Left renal pelvis (tissue), 4 donors: ENCODE data around the gene DHX34. TPM values are rescaled to one million over a fixed set of nuclear protein-coding genes. Genes with fewer than 3 reads are reported as not detected.
"Not testable (repeated sequence)": the region's sequence is repeated elsewhere in the genome, so short reads cannot be mapped to it uniquely, and the experiment has no call there.

Experiments
- DNase-seq, 4 donors: peaks; one replicate each; pipeline ENCODE4 v3.0.0-alpha.2; 2013; ENCODE audit warnings: low read depth in 4 of 4, low spot score in 3 of 4
- polyA plus RNA-seq, 4 donors: library from polyadenylated mRNA; unstranded; fragments of 120-200 nt; gene quantifications; one replicate each; pipeline ENCODE4 v1.2.1, GENCODE V29; 2013; ENCODE audit not compliant: insufficient read length in 4 of 4

Gene DHX34
- polyA plus RNA-seq, 4 donors, result 9.8 to 19.8 (median 11.4) TPM

DNA sequence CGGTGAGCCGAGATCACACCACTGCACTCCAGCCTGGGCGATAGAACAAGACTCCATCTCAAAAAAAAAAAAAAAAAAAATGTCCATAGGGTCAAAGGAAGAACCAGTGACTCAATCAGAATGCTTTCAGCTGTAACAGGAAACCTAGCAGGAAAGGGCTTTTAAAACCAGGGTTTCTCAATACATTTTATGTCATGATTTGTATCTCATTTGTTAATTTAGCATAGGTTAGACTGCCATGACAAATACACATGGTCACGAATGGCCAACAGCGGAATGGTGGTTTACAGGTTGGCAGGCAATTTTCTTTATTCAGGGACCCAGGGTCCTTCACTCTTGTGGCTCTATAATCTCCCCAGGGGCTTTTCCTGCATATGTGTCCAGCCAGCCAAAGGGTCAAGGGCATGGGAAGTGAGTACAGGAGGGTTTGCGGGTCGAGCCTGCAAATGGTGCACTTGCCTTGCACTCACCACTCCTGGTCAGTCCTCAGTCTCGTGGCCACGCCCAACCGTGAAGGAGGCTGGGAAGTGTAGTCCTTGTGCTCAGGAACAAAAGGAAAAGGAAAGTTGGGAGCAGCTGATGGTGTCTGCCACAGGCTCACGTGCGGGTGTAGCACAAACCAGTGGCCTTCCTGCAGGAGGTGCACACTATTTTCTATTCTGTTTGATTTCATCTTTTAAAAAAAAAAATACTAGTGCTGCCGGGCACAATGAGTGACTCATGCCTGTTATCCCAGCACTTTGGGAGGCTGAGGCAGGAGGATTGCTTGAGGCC lies 14.8 kb downstream of the DHX34 start:
- DNase-seq, result no peak

DNA sequence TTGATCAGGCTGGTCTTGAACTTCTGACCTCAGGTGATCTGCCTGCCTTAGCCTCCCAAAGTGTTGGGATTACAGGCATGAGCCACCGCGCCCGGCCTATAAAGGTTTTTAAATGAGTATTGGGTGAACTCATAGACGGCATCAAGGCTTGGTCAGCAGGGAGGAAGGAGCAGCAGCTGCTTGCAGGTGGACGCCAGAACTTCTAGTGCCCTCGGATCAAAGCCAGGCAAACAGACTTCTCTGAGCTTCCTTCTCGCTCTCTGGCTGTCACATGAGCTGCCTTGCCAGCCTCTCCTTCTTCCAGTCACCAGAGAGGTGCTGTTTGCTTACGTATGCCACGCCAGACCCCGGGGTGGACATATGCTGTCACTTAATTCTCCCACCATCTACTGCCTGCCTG lies 16.3 kb downstream of the DHX34 start:
- DNase-seq, result not testable (repeated sequence)

DNA sequence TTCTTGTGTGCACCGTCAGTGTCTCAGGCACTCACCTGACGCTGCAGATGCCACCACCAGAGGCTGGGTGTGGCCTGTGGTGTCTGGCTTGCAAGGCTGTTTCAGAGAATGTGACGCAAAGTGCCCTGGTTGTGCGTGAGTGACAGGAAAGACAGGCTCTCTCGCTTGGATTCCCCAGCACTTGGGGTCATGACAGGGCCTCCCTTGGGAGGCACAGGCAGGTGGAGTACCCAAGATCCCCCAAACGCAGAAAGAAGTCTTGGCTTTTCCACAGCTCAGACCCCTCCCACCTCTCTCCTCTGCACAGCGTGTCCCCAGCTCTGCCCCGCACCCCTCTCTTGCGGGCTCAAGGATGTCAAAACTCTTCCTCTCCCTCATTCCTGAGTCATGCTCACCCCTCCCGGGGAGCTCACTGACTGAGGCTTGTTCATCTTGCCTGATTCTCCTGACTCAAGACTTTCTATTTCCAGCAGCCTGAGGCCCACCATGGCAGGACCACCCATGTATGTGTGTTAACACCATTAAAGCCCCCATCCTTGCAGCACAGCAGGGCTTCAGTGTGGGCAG lies 21.0 kb downstream of the DHX34 start:
- no peak for DNase-seq

GRCh38 chr19:47371261-47371660 lies 22.1 kb downstream of the DHX34 start:
- no peak for DNase-seq

DNA sequence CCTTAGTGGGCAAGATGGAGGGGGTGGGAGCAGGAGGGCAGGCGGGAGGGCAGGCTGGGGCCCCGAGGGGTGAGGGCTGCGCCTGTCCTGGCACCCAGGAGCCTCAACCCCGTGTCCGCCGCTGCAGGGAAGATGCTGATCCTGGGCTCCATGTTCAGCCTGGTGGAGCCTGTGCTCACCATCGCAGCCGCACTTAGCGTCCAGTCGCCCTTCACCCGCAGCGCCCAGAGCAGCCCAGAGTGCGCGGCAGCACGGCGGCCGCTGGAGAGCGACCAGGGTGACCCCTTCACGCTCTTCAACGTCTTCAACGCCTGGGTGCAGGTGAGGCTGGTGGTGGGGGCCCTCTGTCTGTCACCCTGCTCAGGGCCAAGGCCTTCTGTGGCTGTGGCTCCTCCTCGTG lies 23.5 kb downstream of the DHX34 start:
- no peak for DNase-seq

DNA sequence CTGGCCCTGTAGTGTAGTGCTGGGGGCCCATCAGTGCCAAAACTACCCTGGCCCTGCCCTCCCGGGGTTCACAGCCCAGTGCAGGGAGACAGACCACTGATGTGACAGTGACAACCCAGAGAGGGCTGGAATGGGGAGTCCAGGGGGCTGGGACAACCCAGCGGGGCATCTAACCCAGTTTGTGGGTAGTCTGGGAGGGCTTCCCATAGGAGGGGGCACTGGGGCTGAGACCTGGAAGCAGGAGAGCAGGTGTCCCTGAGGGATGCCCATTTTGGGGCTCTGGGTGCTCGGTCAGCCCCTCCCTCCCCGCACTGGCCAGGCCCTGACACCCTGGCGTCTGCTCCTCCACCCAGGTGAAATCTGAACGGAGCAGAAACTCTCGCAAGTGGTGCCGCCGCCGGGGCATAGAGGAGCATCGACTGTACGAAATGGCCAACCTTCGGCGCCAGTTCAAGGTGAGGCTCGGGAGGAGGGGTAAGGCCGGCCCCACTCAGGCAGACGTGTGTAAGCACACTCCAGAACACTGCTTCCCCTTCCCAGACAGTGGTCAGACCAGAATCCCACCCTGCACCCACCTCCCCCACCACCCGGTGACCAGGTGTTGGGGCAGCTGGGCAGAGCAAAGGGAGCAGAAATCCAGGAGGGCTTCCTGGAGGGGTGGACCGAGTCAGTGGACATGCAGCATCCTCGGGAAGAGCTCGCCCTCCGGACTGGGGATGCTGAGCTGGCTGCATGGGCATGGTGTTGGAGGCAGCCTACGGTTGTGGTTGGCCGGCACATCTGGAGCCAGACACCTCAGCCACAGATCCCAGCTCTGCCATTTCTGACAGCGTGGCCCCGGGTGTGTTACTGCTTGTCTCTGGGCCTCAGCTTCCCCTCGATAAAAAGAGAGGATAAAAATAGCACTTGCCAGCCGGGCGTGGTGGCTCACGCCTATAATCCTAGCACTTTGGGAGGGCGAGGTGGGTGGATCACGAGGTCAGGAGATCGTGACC lies 24.4 kb downstream of the DHX34 start:
- DNase-seq, result no peak

DNA sequence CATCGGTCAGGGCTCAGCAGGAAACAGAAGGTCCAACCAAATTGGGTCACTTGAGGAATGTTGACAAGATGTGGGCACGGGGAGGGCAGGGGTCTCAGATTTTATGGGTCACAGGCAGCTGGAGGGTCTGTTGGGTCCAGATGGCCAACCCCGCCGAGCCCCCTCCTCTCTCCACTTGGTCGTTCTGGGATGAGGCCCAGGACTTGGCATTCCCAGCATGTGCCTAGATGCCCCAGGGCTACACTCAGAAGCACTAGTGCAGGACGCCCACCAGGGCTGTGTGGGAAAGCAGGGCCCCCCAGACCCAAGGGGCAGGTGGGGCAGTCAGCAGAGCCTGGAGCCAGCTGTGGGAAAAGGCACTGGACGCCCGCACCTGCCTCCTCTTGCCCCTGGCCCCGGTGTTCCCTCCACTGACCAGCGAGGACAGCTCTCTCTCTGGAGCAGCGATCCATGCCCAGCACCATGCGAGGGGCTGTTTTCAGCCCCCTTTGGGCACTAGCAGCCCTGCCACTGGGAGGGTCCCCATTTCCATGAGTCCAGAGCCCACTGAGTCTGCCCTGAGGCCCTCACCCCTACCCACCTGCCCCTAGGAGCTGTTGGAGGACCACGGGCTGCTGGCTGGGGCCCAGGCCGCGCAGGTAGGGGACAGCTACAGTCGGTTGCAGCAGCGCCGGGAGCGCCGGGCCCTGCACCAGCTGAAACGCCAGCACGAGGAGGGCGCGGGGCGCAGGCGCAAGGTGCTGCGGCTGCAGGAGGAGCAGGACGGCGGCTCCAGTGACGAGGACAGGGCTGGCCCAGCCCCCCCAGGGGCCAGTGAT lies 26.0 kb downstream of the DHX34 start:
- no peak for DNase-seq

- no peak for DNase-seq
Measured at GRCh38 chr19:47375694-47376588, 26.8 kb downstream of the DHX34 start.

- DNase-seq, result no peak
Measured at GRCh38 chr19:47376589-47377144, 27.6 kb downstream of the DHX34 start.

DNA sequence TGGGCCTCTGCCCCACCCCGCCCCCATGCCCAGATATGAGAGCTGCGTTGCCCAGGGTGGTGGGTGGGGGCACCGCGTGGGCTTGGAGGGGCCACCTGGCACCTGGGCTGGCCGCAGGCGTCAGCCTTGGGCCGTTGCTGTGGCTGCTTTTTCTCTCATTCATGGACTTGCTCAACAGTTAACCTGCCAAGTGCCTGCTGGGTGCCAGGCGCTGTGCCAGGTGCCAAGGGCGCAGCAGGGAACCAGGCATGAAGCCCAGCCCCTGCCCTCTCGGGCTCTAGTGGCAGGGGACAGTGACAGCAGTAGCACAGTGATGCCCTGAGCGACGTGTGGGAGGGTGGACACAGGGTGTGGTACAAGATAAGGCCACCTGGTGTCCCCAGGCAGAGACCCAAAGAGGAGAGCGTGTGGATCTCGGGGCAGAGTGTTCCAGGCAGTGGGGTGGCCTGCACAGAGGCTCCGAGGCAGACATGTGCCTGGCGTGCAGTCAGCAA lies 28.1 kb downstream of the DHX34 start:
- DNase-seq, result no peak

DNA sequence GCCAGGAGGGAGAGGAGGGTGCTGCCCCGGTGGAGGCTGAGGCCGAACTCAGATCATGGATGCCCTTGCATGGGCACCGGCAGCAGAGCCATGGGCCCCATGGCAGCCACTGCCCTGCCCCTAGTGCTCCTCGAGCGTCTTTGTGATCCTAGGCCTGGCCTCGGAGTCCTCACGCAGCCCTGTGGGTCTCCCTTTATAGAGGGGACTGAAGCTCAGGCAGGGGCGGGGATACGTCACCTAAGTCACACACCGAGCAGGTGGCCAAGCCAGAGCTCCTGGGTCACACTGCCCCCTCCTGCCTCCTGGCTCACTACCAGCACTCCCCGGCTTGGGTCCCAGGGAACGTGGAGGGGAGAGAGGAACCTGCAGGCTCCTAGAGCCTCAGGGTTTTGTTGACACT lies 28.7 kb downstream of the DHX34 start:
- DNase-seq, result no peak

- DNase-seq, result no peak
Measured at GRCh38 chr19:47378246-47378645, 29.1 kb downstream of the DHX34 start.

- no peak for DNase-seq
Measured at GRCh38 chr19:47379381-47379938, 30.3 kb downstream of the DHX34 start.

DNA sequence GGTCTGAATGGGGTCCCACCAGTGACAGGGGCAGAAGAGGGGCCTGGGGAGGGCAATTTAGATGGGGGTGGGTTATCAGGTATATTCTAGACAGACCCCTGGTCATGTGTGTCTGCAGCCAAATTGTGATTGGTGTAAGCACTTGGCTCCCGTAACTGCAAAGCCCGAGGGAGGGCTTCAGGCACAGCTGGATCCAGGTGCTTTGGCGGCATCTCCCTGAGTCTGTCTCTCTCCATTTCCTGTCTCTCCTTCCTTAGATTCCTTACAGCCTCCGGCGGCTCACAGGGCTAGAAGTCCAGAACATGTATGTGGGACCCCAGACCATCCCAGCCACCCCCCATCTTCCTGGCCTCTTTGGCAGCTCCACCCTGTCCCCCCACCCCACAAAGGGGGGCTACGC lies 31.4 kb downstream of the DHX34 start:
- no peak for DNase-seq

DNA sequence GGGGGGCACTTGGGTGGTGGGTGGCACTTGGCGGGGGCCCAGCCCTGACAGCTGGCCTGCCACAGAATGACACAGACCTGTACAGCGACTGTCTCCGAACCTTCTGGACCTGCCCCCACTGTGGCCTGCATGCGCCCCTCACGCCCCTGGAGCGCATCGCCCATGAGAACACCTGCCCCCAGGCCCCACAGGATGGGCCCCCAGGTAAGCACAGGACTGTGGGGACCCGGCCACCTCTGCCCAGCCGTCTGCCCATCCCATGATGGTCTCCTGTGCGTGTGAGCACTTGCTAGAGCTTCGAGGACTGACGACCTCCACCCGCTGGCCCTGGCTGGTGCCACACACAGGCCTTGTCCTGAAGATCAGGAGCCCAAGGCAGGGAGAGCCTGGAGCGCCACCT lies 32.0 kb downstream of the DHX34 start:
- DNase-seq, result no peak

GRCh38 chr19:47381653-47382279 lies 32.7 kb downstream of the DHX34 start:
- no peak for DNase-seq

GRCh38 chr19:47383890-47384289 lies 34.8 kb downstream of the DHX34 start:
- DNase-seq, result not testable (repeated sequence)

GRCh38 chr19:47384533-47384932 lies 35.4 kb downstream of the DHX34 start:
- DNase-seq, result not testable (repeated sequence)
